ENCODE data around the gene CD28.
"Not testable (repeated sequence)": the region's sequence is repeated elsewhere in the genome, so short reads cannot be mapped to it uniquely, and the experiment has no call there.

Gene CD28

GRCh38 chr2:203688798-203689197 is 17.6 kb upstream of the CD28 start:
- no peak for DNase-seq

DNA sequence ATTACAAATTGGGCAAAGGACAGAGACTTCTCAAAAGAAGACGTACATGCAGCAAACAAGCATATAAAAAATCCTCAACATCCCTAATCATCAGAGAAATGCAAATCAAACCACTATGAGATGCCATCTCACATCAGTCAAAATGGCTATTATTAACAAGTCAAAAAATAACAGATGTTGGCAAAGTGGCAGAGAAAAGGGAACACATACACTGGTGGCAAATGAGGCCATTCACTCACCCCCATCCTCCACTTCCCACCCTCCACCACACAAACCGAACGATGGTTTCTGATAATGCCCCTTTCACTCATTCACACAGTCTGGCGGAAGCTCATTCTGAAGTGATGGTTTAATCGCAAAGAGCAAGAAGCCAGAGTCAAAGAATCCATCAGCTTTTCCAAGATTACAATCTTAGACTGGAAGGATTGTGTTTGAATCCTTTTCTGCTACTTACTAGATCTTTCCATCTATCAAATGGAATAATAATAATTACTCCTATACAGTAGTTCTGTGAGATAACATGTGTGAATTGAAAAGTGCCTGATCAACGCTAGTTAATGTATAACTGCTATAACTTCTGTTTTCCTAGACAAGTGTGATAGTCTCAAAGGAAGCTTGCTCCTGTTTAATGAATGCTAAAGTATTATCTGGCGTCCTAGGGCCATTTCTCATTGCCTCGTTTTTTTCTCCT is 16.9 kb upstream of the CD28 start:
- no peak for DNase-seq

GRCh38 chr2:203690117-203690431 is 16.4 kb upstream of the CD28 start:
- no peak for DNase-seq

GRCh38 chr2:203690441-203691047 is 15.9 kb upstream of the CD28 start:
- DNase-seq: no peak

DNA sequence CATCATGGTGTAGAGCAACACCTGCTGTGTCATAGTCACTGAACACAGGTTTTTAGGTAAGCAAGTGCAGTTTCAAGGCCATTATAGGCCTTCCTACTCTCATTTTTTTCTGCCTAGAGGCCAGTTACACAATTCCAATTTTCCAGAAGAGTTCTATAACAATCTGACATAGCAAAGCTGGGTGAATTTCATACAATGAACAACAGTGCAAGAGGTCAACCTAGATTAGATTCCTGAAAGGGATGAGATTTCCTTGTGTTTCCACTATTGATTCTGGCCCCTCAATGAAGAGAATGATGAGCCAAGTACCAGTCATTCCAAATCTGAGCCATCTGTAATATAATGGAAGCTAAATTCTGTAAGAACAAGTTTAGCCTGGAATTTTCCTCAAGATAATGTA is 15.3 kb upstream of the CD28 start:
- no peak for DNase-seq

DNA sequence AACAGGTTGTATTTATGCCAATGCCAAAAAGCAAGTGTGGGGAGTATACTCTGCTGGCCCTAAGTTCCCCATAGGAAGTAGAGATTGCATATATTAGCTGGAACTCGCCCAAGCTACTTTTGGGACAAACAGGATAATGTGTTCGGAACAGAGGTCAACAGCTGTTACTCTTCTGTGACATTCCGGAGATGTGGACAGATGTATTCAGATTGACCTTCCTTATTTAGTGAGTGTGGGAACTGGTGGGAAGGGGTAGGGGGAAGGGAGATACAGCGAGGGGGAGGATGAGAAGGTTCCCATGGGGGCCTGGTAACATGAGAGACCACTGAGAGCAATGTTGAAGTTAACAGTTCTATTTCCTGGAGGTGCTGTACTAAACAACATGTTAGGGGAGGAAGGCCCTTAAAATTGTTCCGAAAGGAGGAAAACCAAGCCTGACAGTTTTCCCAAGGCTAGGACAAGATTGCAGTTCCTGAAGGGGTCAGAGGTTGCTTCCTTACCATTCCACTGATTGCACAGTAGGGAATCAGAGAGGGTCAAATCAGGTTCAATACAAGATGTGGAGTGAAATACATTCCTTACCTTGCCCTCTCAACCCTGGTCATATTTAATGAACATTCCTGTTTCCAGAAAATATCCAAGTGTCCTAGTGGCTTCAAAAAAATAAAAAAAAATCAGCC is 14.3 kb upstream of the CD28 start:
- DNase-seq: no peak

DNA sequence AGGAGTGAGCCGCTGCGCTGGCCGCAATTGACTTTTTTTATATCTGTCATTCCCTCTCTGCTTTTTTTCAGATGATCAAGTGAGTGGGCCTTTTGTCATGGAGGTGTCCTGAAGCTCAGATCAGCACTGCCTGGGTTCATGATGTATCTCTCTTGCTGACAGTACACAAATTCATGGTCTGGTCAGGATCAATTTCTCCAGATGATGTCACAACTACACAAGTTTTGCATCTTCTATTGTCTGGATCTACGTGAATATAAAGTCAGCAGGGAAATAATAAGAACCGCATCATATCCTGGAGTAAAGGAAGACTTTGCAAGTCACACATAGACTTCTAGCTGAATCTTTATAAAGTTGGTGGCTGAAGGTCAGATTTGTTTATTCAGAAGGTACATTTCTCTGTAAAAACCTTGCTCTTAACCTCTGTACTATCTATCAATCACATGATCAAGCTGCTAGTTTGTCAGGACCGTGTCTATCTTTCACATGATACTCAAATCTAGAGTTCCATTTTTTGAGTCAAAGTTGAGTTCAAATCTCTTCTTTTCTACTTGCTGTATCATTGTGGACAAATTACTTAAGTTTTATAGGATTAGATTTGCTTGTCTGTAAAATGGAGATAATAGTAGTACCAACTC is 13.1 kb upstream of the CD28 start:
- no peak for DNase-seq

DNA sequence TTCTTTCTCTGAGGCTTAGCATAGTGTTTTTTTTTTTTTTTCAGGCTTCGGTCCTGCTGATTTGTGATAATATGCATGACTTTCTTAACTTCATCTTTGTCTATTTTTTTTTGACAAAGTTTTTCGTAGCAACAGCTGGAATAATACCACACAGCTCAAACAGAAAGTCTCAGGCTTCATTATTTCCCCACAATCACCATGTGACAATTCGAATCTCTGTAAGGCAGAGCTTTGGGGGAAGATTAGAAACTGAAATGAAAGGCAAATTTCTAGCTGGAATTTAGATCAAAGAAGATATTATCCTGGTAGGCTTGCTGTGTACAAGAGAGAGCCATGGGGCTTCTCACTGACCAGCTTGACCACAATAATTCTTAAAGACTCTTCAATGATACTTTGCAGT is 12.2 kb upstream of the CD28 start:
- no peak for DNase-seq

GRCh38 chr2:203697190-203697589 is 9.2 kb upstream of the CD28 start:
- no peak for DNase-seq

GRCh38 chr2:203697763-203698162 is 8.7 kb upstream of the CD28 start:
- DNase-seq: not testable (repeated sequence)

DNA sequence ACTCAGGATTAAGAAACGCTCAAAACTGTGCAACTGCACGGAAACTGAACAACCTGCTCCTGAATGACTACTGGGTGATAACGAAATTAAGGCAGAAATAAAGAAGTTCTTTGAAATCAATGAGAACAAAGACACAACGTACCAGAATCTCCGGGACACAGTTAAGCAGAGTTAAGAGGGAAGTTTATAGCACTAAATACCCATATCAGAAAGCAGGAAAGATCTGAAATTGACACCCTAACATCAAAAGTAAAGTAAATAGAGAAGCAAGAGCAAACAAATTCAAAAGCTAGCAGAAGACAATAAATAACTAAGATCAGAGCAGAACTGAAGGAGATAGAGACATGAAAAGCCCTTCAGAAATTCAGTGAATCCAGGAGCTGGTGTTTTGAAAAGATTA is 8.0 kb upstream of the CD28 start:
- DNase-seq: not testable (repeated sequence)

GRCh38 chr2:203704430-203704829 is 2.0 kb upstream of the CD28 start:
- no peak for DNase-seq

- DNase-seq: no peak
Measured at GRCh38 chr2:203705178-203705577, 1.3 kb upstream of the CD28 start.

DNA sequence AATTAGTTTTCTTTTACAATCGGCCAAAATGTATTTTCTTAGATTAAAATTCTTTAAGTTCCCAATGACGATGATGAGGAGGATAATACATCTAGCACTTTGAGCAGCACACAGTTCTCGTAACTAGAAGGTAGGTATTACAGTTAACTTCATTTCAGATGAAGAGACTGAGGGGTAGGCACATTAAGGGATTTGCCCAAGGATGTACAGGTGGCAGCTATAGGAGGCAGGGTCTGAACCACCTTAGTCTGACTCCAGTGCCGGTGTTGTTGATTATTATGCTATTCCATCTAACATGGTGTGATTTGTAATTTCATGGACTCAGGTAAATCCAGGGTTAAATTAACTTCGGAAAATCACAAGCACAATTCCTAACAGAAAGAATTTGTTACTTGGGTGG is 1.1 kb downstream of the CD28 start:
- DNase-seq: no peak

- DNase-seq: no peak
Measured at GRCh38 chr2:203708846-203709396, 2.5 kb downstream of the CD28 start.

GRCh38 chr2:203709416-203710040 is 3.1 kb downstream of the CD28 start:
- DNase-seq: no peak

GRCh38 chr2:203710226-203710625 is 3.8 kb downstream of the CD28 start:
- no peak for DNase-seq

DNA sequence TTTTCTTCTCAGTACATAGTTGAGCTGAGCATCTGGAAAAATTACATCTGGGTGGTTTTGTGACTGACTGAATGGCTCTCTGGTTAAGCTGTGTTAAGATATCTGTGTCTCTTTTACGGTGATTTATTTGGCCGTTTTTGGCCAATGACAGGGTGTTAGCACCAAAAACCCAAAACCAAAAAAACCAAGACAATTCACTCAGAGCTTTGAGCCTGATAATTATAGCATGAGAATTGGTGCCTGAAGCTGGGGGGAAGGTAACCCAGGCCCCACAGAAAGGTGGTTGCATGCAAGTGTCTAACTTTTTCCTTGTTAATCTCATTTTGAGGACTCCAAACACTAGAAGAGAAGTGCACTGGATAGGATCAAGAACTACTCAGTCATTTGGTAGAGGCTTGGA is 4.5 kb downstream of the CD28 start:
- DNase-seq: no peak

- no peak for DNase-seq
Measured at GRCh38 chr2:203711399-203711798, 5.0 kb downstream of the CD28 start.

- DNase-seq: no peak
Measured at GRCh38 chr2:203713381-203713780, 6.9 kb downstream of the CD28 start.

- no peak for DNase-seq
Measured at GRCh38 chr2:203714112-203714511, 7.7 kb downstream of the CD28 start.

DNA sequence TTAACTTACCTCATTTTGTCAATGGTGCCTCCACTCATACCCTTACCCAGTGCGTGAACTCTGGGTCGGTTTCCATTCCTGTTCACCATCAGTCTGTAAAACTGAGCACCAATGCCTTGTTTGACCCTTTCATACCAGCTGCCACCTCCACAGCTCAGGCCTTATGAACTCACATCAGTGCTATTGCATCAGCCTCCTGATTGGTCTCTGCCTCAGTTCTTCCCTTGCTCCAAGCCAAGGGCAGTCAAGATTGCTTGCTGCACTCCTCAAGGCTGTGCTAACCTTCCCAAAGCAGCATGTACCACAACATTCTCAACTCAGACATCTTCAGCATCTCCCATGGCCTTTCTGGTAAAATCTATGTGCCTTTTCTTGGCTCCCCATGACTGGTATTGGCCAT is 9.3 kb downstream of the CD28 start:
- DNase-seq: no peak

DNA sequence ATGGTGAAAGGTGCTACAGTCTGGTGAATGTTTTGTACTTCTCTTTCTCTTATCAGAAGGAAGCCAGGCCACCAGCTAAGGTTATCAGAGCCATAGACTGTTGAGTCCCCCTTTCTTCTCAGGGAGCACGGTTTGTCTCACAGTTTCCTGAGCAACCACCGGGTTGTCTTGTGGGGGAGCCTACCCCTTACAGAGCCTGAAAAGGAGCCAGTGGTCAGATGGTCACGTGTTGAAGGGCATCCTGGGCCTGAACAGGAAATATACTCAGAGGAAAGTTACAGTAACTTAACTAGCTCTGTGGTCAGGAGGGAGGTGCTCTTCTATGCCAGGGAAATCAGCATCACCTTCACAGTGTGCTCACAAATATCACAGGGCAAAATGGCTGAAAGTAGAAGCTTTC is 11.6 kb downstream of the CD28 start:
- DNase-seq: no peak
